GM12874 (cell line): ENCODE data around the gene HIGD1A.

Source experiments
- TF ChIP-seq, protein P1 (sequence below): IDR thresholded peaks from 2 replicates; pipeline ENCODE4 v1.5.1; 2011; ENCODE audit warnings: low read depth, mild to moderate bottlenecking, control low read depth, low read length, moderate library complexity; ENCODE audit not compliant: insufficient read depth

The HIGD1A gene

DNA sequence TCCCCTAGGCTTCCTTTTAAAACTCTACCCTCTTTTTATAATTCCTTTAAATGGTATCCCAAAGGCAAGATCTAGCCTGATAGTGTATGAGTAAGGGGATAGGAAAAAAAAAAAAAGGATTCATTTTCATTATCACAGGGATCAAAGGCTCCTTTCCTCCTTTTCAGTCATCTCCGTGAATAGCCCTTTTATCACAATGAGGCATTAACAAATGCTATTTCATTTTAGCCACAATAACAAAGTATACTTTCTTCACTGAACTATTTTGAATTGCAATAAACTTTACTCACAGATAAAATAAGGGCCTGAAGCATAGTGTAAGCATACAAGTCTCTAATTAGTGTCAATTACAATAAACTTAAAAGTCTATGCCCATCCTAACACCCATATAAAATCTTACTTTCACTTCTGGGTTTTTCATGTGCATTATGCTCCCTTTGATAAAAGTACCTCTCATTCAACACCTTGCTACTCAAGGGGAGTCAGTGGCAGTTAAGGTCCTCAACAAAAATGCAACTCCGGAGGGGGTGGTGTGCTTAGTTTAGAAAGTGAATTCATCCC lies 8.6 kb downstream of the HIGD1A start:
- TF ChIP-seq, protein P1, sequence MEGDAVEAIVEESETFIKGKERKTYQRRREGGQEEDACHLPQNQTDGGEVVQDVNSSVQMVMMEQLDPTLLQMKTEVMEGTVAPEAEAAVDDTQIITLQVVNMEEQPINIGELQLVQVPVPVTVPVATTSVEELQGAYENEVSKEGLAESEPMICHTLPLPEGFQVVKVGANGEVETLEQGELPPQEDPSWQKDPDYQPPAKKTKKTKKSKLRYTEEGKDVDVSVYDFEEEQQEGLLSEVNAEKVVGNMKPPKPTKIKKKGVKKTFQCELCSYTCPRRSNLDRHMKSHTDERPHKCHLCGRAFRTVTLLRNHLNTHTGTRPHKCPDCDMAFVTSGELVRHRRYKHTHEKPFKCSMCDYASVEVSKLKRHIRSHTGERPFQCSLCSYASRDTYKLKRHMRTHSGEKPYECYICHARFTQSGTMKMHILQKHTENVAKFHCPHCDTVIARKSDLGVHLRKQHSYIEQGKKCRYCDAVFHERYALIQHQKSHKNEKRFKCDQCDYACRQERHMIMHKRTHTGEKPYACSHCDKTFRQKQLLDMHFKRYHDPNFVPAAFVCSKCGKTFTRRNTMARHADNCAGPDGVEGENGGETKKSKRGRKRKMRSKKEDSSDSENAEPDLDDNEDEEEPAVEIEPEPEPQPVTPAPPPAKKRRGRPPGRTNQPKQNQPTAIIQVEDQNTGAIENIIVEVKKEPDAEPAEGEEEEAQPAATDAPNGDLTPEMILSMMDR: no peak

DNA sequence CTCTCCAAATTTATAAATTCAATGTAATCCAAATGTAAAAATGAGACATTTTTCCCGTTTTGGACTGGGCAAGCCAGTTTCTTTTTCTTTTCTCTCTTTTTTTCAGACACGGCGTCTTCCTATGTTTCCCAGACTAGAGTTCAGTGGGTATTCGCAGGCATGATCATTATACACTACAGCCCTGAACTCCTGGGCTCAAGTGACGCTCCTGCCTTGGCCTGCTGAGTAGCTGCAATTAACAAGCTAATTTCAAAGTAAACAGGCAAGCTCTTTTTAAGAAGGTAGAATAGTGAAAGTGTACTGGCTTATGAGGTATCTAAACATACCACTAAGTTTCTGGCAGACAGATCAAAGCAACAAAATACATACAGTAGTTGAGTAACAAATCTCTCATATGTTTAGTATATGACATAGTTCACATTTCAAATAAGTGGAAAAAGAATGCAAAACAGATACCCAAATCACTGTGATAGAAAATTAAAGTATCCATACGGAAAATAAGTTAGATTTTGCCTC lies 13.5 kb downstream of the HIGD1A start:
- TF ChIP-seq, protein P1: no peak

DNA sequence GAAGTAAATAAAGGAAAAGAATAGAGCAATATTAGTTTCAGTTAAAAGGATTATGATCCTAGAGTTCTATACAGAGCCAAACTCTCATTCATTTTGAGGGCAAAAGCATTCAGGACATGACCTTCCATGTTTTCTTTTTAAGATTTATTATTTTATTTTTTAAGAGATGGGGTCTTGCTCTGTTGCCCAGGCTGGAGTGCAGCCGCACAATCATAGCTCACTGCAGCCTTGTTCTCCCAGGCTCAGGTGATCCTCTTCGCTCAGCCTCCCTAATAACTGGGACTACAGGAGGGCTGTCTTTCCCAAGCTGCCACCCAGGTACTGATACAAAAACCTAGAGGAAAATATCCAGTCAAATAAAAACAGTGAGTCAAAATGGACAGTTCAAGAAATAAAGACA lies 17.7 kb downstream of the HIGD1A start:
- TF ChIP-seq, protein P1: no peak

DNA sequence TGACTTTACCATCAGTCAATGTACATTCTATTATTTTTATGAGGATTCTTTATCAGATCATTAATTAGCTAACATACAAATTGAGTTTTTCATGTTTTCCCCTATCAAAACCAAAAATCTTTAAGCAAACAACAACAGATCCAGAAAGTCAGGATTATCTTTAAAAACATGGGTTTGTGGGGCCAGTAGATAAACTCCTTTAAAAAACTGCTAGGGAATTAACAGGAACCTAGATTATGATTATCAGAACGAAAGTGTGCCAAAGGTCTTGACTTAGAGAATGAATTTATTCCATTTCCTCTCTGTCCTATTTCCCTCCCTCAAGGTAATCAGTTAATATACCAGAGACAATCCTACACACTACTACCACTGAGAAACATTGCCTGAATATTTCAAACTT lies 18.1 kb downstream of the HIGD1A start:
- TF ChIP-seq, protein P1: no peak

DNA sequence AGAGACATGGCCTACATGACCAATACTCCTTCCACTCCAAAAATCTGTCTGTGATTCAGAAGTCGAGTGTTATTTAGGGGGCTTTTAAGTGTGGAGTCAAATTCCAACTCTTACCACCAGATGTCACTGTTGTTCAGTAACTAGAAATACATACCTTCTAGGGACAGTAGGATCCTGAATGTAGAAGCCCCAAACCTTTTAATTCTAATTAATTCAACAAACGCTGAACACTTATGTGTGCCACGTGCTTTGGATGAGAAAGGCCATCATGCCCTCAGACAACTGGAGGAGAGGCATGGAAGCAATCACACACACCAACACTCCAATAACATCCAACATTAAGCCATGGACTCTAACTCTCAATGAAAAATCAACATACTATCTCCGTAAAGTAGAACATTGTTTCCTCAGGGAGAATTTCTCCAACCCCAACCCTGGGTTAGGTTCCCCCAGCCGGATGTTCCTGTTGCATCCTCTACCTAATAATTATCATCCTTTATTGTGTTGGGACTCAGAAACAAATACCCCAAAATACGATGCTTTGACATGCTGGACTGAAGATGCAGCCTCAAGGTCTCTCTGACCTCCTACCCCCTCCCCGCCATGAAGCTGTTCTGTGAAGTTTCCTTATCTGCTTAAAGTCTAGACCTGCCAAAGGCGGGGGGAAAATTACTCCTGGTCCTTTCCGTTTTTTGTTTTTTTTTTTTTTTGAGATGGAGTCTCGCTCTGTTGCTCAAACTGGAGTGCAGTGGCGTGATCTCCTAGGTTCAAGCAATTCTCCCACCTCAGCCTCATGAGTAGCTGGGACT lies 23.2 kb downstream of the HIGD1A start:
- TF ChIP-seq, protein P1: peak; percentile 59

DNA sequence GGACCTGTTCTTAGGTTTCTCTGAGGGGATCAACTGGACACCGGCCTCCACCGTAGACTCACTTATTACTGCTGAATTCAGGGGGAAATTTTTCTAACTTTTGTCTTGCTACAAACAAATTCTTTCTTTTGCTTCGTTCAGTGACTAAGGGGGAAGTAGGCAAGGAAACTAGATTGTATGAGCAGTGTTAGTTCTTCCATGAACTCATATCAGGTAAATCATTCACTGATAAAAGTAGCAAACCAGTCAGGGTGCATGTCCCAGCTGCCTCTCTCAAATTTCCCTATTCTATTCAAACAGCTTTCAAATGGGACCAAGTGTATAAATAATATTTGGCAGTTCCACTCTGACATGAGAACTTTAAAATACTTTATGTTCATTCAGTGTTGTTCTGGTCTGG lies 23.9 kb downstream of the HIGD1A start:
- TF ChIP-seq, protein P1: no peak

DNA sequence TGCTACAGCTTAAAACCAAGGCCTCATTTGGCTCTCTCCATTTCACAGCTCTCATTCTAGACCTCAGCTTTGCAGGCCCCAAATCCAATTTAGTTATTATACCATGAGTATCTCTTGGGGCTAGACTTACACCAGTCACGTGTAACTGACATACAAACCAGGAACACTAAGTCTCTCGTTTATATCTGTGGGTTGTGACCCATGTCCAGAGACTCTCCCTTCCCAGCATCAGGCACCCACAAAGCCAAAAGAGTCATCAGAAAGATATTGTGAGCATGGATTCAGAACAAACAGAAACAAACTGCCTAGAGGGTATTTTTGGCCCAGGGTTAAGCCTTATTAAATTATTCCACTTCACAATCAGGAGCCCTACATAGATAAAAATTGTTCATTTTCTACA lies 25.6 kb downstream of the HIGD1A start:
- TF ChIP-seq, protein P1: no peak
